ENCODE measurements around the gene CCR9.
A peak's percentile ranks its signal among the peaks of the same experiment; 100 is the strongest.

Gene CCR9

GRCh38 chr3:45946875-45947274 lies 60.5 kb downstream of the CCR9 start:
- no peak overlapping the region for H3K27ac ChIP-seq (ENCODE audit: insufficient read depth in 1 of 2, low read depth in 1 of 2, low read length in 2 of 2, poor library complexity in 1 of 2, severe bottlenecking in 2 of 2)
- H3K36me3 ChIP-seq (ENCODE audit: control insufficient read depth in 4 of 4, insufficient read depth in 4 of 4, low read length in 3 of 4) = peaks cover 20 to 80% (median 49%) of the 10 kb centered on the region in 4 experiments
- peak; percentile 25 to 71 (median 48) for DNase-seq
- H3K27me3 ChIP-seq (replicated peaks in 2 of 5; ENCODE audit: control insufficient read depth in 4 of 5, insufficient read depth in 5 of 5, low read length in 4 of 5) = no peaks in the 10 kb centered on the region
- 42% methylated on average over 3 of the region's 3 CpGs for WGBS (ENCODE audit: insufficient coverage)
- H3K4me3 ChIP-seq (ENCODE audit: control insufficient read depth in 1 of 7, extremely low read depth in 1 of 7, insufficient read depth in 4 of 7, low read depth in 2 of 7, low read length in 6 of 7) = no peak overlapping the region
- CTCF ChIA-PET = interaction anchor here (1.1 to 4.9 kb wide), 7 partner anchors 8 to 140 kb away, joined by 3 to 28 read pairs (median 4); no protein-coding TSS in a partner anchor
- H3K9me3 ChIP-seq (ENCODE audit: control extremely low read depth in 1 of 5, control insufficient read depth in 4 of 5, insufficient read depth in 2 of 5, low read depth in 1 of 5, low read length in 4 of 5) = no peaks in the 10 kb centered on the region
- POLR2A ChIA-PET = no interaction called here
- peaks cover 0 to 47% (median 20%) of the 10 kb centered on the region in 4 experiments for H3K4me1 ChIP-seq (ENCODE audit: control extremely low read depth in 1 of 4, control insufficient read depth in 4 of 4, insufficient read depth in 4 of 4, low read length in 3 of 4)

- POLR2A ChIA-PET = no interaction called here
- no peak overlapping the region for H3K27ac ChIP-seq (ENCODE audit: insufficient read depth in 1 of 2, low read depth in 1 of 2, low read length in 2 of 2, poor library complexity in 1 of 2, severe bottlenecking in 2 of 2)
- no peaks in the 10 kb centered on the region for H3K9me3 ChIP-seq (ENCODE audit: control extremely low read depth in 1 of 5, control insufficient read depth in 4 of 5, insufficient read depth in 2 of 5, low read depth in 1 of 5, low read length in 4 of 5)
- H3K4me1 ChIP-seq (ENCODE audit: control extremely low read depth in 1 of 4, control insufficient read depth in 4 of 4, insufficient read depth in 4 of 4, low read length in 3 of 4) = peaks cover 0 to 42% (median 18%) of the 10 kb centered on the region in 4 experiments
- CTCF ChIA-PET = interaction anchor here (1.1 to 4.9 kb wide), 5 partner anchors 8 to 130 kb away, joined by 3 to 28 read pairs (median 4); no protein-coding TSS in a partner anchor
- 64% methylated on average over 3 of the region's 3 CpGs for WGBS (ENCODE audit: insufficient coverage)
- no peaks in the 10 kb centered on the region for H3K27me3 ChIP-seq (replicated peaks in 2 of 5; ENCODE audit: control insufficient read depth in 4 of 5, insufficient read depth in 5 of 5, low read length in 4 of 5)
- no peak overlapping the region for H3K4me3 ChIP-seq (ENCODE audit: control insufficient read depth in 1 of 7, extremely low read depth in 1 of 7, insufficient read depth in 4 of 7, low read depth in 2 of 7, low read length in 6 of 7)
- H3K36me3 ChIP-seq (ENCODE audit: control insufficient read depth in 4 of 4, insufficient read depth in 4 of 4, low read length in 3 of 4) = peaks cover 22 to 81% (median 52%) of the 10 kb centered on the region in 4 experiments
- peak; percentile 7 to 67 (median 33) for DNase-seq
Measured at GRCh38 chr3:45947361-45947760, 61.0 kb downstream of the CCR9 start.

GRCh38 chr3:45948311-45948781 lies 62.0 kb downstream of the CCR9 start:
- peaks cover 0 to 36% (median 14%) of the 10 kb centered on the region in 4 experiments for H3K4me1 ChIP-seq (ENCODE audit: control extremely low read depth in 1 of 4, control insufficient read depth in 4 of 4, insufficient read depth in 4 of 4, low read length in 3 of 4)
- H3K27ac ChIP-seq (ENCODE audit: insufficient read depth in 1 of 2, low read depth in 1 of 2, low read length in 2 of 2, poor library complexity in 1 of 2, severe bottlenecking in 2 of 2) = no peak overlapping the region
- CTCF ChIA-PET = interaction anchor here (1.2 to 4.9 kb wide), 5 partner anchors 9 to 133 kb away, joined by 3 to 28 read pairs (median 6); no protein-coding TSS in a partner anchor

DNA sequence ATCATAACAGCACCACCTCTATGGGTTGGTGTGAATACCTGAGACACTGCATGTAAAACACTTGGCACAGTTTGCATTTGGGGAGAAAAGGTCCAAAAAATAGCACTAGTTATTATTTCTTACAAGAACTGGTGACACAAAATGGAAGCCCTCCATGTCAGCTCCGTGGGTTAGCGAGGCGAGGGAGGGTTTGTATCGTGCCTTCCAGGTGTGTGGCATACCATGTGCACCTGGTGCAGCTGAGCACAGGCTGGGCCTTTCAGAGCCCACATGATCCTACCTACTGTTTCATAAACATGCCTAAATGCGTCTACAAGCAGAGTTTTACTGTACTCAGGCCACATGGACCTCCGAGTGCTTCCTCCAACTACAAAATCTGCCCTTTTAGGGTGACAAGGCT lies 62.5 kb downstream of the CCR9 start:
- Histone ChIP-seq H3K9me3 (ENCODE audit: control extremely low read depth in 1 of 5, control insufficient read depth in 4 of 5, insufficient read depth in 2 of 5, low read depth in 1 of 5, low read length in 4 of 5) (no peaks in the 10 kb centered on the region), H3K4me3 (ENCODE audit: control insufficient read depth in 1 of 7, extremely low read depth in 1 of 7, insufficient read depth in 4 of 7, low read depth in 2 of 7, low read length in 6 of 7) (no peak overlapping the region), H3K27ac (ENCODE audit: insufficient read depth in 1 of 2, low read depth in 1 of 2, low read length in 2 of 2, poor library complexity in 1 of 2, severe bottlenecking in 2 of 2) (no peak overlapping the region), H3K36me3 (ENCODE audit: control insufficient read depth in 4 of 4, insufficient read depth in 4 of 4, low read length in 3 of 4) (peaks cover 26 to 93% (median 62%) of the 10 kb centered on the region in 4 experiments), H3K4me1 (ENCODE audit: control extremely low read depth in 1 of 4, control insufficient read depth in 4 of 4, insufficient read depth in 4 of 4, low read length in 3 of 4) (peaks cover 0 to 36% (median 14%) of the 10 kb centered on the region in 4 experiments), H3K27me3 (replicated peaks in 2 of 5; ENCODE audit: control insufficient read depth in 4 of 5, insufficient read depth in 5 of 5, low read length in 4 of 5) (no peaks in the 10 kb centered on the region)
- ChIA-PET CTCF (interaction anchor here (2.1 to 4.9 kb wide), 3 partner anchors 10 to 132 kb away, joined by 6 to 28 read pairs (median 8); no protein-coding TSS in a partner anchor), POLR2A (no interaction called here)
- no peak for DNase-seq
- WGBS (ENCODE audit: insufficient coverage) = 100% methylated on average over 6 of the region's 6 CpGs

More at GRCh38 chr3:45948311-45948781, 62.0 kb downstream of the CCR9 start:
- H3K27me3 ChIP-seq (replicated peaks in 2 of 5; ENCODE audit: control insufficient read depth in 4 of 5, insufficient read depth in 5 of 5, low read length in 4 of 5) = no peaks in the 10 kb centered on the region
- peaks cover 24 to 88% (median 57%) of the 10 kb centered on the region in 4 experiments for H3K36me3 ChIP-seq (ENCODE audit: control insufficient read depth in 4 of 4, insufficient read depth in 4 of 4, low read length in 3 of 4)
- DNase-seq = peak; percentile 18 to 86 (median 62)
- no peaks in the 10 kb centered on the region for H3K9me3 ChIP-seq (ENCODE audit: control extremely low read depth in 1 of 5, control insufficient read depth in 4 of 5, insufficient read depth in 2 of 5, low read depth in 1 of 5, low read length in 4 of 5)
- WGBS (ENCODE audit: insufficient coverage) = 9% methylated on average over 5 of the region's 6 CpGs
- H3K4me3 ChIP-seq (ENCODE audit: control insufficient read depth in 1 of 7, extremely low read depth in 1 of 7, insufficient read depth in 4 of 7, low read depth in 2 of 7, low read length in 6 of 7) = peak overlapping the region in 1 of 7 experiments; percentile 10
- POLR2A ChIA-PET = no interaction called here

DNA sequence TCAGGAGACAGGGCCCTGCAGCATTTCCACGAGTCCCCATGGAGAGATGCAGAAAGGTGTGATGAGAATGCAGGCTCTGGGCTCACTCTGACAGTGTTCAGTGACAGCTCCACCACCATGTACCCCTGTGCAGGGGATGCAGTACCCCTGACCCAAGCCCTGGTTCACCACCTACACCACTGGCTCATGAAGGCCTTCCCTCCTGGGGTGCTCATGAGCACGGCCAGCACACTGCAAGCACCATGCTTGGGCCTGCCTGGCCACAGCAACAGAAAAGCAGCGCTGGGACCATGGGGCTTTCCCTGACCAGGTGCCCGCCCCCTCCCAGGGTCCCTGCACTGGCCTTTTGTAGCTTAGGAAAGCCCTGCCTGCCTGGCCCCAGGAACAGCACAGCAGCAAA lies 63.1 kb downstream of the CCR9 start:
- H3K27me3 ChIP-seq (replicated peaks in 2 of 5; ENCODE audit: control insufficient read depth in 4 of 5, insufficient read depth in 5 of 5, low read length in 4 of 5) = no peaks in the 10 kb centered on the region
- H3K4me1 ChIP-seq (ENCODE audit: control extremely low read depth in 1 of 4, control insufficient read depth in 4 of 4, insufficient read depth in 4 of 4, low read length in 3 of 4) = peaks cover 0 to 36% (median 14%) of the 10 kb centered on the region in 4 experiments
- H3K27ac ChIP-seq (ENCODE audit: insufficient read depth in 1 of 2, low read depth in 1 of 2, low read length in 2 of 2, poor library complexity in 1 of 2, severe bottlenecking in 2 of 2) = no peak overlapping the region
- no peaks in the 10 kb centered on the region for H3K9me3 ChIP-seq (ENCODE audit: control extremely low read depth in 1 of 5, control insufficient read depth in 4 of 5, insufficient read depth in 2 of 5, low read depth in 1 of 5, low read length in 4 of 5)
- ChIA-PET POLR2A (no interaction called here), CTCF (interaction anchor here (2.3 to 4.9 kb wide), 2 partner anchors 128 to 132 kb away, joined by 6 to 28 read pairs; no protein-coding TSS in a partner anchor)
- 100% methylated on average over 2 of the region's 4 CpGs for WGBS (ENCODE audit: insufficient coverage)
- DNase-seq = no peak
- H3K4me3 ChIP-seq (ENCODE audit: control insufficient read depth in 1 of 7, extremely low read depth in 1 of 7, insufficient read depth in 4 of 7, low read depth in 2 of 7, low read length in 6 of 7) = no peak overlapping the region
- peaks cover 30 to 98% (median 67%) of the 10 kb centered on the region in 4 experiments for H3K36me3 ChIP-seq (ENCODE audit: control insufficient read depth in 4 of 4, insufficient read depth in 4 of 4, low read length in 3 of 4)

DNA sequence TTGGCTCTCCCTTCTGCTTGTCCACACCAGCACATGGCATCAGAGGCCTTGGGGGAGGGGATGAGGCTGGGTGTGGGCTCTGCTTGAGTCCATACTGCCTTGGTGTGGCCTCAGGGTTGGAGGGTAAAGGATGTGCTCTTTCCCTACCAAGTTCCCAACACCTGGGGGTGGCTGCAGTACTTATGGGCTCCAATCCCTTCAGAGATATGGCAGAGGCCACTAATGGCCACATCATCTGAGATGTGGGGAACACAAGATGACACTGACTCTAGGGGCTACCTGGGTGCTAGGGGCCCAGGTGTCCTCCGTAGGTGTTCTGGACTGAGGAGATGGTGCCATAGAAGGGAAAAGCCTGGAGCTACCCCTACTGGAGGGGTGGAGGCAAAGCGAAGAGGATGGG lies 63.8 kb downstream of the CCR9 start:
- CTCF ChIA-PET = interaction anchor here (1.0 to 2.3 kb wide), 5 partner anchors 11 to 131 kb away, joined by 3 to 15 read pairs (median 6); no protein-coding TSS in a partner anchor
- Histone ChIP-seq H3K9me3 (ENCODE audit: control extremely low read depth in 1 of 5, control insufficient read depth in 4 of 5, insufficient read depth in 2 of 5, low read depth in 1 of 5, low read length in 4 of 5) (no peaks in the 10 kb centered on the region), H3K27me3 (replicated peaks in 2 of 5; ENCODE audit: control insufficient read depth in 4 of 5, insufficient read depth in 5 of 5, low read length in 4 of 5) (no peaks in the 10 kb centered on the region), H3K4me3 (ENCODE audit: control insufficient read depth in 1 of 7, extremely low read depth in 1 of 7, insufficient read depth in 4 of 7, low read depth in 2 of 7, low read length in 6 of 7) (no peak overlapping the region), H3K36me3 (ENCODE audit: control insufficient read depth in 4 of 4, insufficient read depth in 4 of 4, low read length in 3 of 4) (peaks cover 31 to 99% (median 71%) of the 10 kb centered on the region in 4 experiments), H3K27ac (ENCODE audit: insufficient read depth in 1 of 2, low read depth in 1 of 2, low read length in 2 of 2, poor library complexity in 1 of 2, severe bottlenecking in 2 of 2) (no peak overlapping the region), H3K4me1 (ENCODE audit: control extremely low read depth in 1 of 4, control insufficient read depth in 4 of 4, insufficient read depth in 4 of 4, low read length in 3 of 4) (peaks cover 0 to 36% (median 14%) of the 10 kb centered on the region in 4 experiments)
- POLR2A ChIA-PET = no interaction called here
- 88% methylated on average over 1 of the region's 2 CpGs for WGBS (ENCODE audit: insufficient coverage)
- no peak for DNase-seq
